Kidney (tissue), 14 donors: ENCODE results near the gene MYRIP. TPM values are rescaled to one million over a fixed set of nuclear protein-coding genes. Genes with fewer than 3 reads are reported as not detected.

ENCODE experiments used
- DNase-seq, 5 donors: peaks; one replicate each; pipeline ENCODE4 v3.0.0-alpha.2; 2013 to 2020
- FAIRE-seq: peaks from 2 replicates; lab custom pipeline; 2012; peaks lifted over from hg19 to GRCh38; lab: Jason Lieb, UNC
- H3K27ac ChIP-seq, 2 donors: one replicate each; pipeline ENCODE4 v1.7.0; 2013; ENCODE audit warnings: low read depth in 2 of 2, low read length in 2 of 2, inconsistent platforms in 1 of 2
- H3K27me3 ChIP-seq: one replicate; pipeline ENCODE4 v1.7.1; 2013; ENCODE audit warnings: low read length, inconsistent platforms; ENCODE audit not compliant: control insufficient read depth, insufficient read depth
- H3K36me3 ChIP-seq, 3 donors: one replicate each; pipeline versions ENCODE4 v1.7.0 to v1.7.1; 2013; ENCODE audit warnings: low read length in 3 of 3, control low read depth in 1 of 3, inconsistent platforms in 1 of 3; ENCODE audit not compliant: insufficient read depth in 3 of 3, control insufficient read depth in 2 of 3
- H3K4me1 ChIP-seq, 3 donors: one replicate each; pipeline versions ENCODE4 v1.7.0 to v1.7.1; 2013; ENCODE audit warnings: low read length in 3 of 3, inconsistent platforms in 1 of 3, low read depth in 1 of 3; ENCODE audit not compliant: control insufficient read depth in 2 of 3, insufficient read depth in 2 of 3
- H3K4me3 ChIP-seq, 3 donors: one replicate each; pipeline versions ENCODE4 v1.7.0 to v1.8.1; 2013; ENCODE audit warnings: low read length in 3 of 3, control low read depth in 1 of 3, inconsistent platforms in 1 of 3
- H3K9ac ChIP-seq, 3 donors: one replicate each; pipeline versions ENCODE4 v1.7.0 to v1.7.1; 2013; ENCODE audit warnings: low read length in 3 of 3, control low read depth in 1 of 3, inconsistent platforms in 1 of 3
- H3K9me3 ChIP-seq, 3 donors: one replicate each; pipeline versions ENCODE4 v1.7.0 to v1.7.1; 2013; ENCODE audit warnings: low read length in 3 of 3, control low read depth in 1 of 3, inconsistent platforms in 1 of 3; ENCODE audit not compliant: control insufficient read depth in 2 of 3, insufficient read depth in 1 of 3
- intact Hi-C: fragments of 100-400 bp; cut with DNase I; formaldehyde crosslinking; loops from one replicate; pipeline ENCODE4 v1.11.1; 2022
- polyA plus RNA-seq: library from polyadenylated mRNA; stranded (reverse); fragments of 350-450 nt; fragmentation: Illumina TruSeq; extraction: RNeasy Lipid Tissue Mini Kit (QIAGEN cat#74804); gene quantifications from one replicate; pipeline ENCODE4 v1.2.3, GENCODE V29; 2014; ENCODE audit warnings: low read depth, low replicate concordance; ENCODE audit not compliant: insufficient read depth
- total RNA-seq: library from RNA; stranded (reverse); fragmentation: NEBNext Ultra II Directional; extraction: Animal tissue kit (Norgen Biotek cat#: 25700); gene quantifications from one replicate; pipeline ENCODE4 v1.2.1, GENCODE V29; 2021
- TF ChIP-seq, protein P1 (sequence below): IDR thresholded peaks from 3 replicates; pipeline ENCODE4 v1.5.1; 2012; ENCODE audit warnings: mild to moderate bottlenecking, moderate library complexity, borderline replicate concordance; ENCODE audit not compliant: insufficient read depth; ENCODE audit errors: extremely low read depth
- donor health status: control.
- donor health status: control.
- donor health status: control.
- donor health status: control.
- donor health status: control.
- donor health status: DM: yes; HTN: yes; CAD: no.
- donor health status: Normal renal cell carcinoma (clear cell type).

The MYRIP gene
- total and polyA plus RNA-seq, 2 donors from 2014 or later, result 0.92 to 6.6 TPM

DNA sequence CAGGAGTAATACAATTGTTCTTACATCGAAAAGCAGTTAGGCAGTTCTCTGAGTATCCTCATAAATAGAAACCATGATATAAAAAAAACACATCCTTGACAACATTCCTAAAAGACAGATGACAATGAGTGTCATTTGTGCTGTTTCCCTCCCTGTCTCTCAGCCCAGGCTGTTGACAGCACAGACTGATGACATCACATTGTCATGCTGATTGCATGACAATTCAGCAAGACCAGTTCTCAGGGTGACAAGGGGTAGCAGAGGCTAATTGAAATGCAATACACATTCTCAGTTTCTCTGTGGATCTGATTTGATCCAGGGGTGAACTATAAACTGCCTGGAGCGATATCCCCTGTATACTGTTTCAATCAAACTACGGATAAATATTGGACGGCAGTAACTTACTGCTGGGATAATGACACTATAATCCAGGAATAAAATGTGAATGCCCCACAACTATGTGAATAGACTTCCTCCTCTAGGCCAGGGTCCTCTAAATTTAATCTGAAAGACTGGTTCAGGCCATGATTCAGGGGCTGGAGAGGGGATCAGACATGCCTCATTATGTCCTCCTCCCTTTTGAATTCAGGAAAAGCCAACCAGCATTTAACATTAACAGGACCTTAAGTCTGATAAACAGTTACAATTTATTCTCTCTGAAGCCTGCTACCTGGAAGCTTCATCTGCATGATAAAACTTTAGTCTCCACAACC lies 483.4 kb downstream of the MYRIP start:
- DNase-seq (no peak), FAIRE-seq (no peak)
- H3K9ac ChIP-seq, result no peak overlapping the region

DNA sequence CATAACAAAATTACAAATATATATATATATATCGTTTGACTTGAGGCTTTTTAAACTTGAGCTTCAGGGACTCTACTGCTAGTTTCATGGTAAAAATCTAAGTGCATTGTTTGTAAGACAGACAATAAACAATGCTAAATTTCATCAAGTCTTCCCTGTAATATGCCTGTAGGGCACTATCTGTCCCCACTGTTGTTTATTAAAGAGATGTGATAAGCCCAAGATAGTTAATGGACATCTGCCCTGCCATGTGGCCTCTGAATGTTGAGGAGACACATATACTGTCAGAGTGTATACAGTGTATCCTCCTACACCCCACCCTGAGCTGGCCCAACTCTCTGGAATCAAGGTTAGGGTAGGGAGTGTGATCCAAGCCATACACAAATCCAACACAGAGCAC lies 485.0 kb downstream of the MYRIP start:
- FAIRE-seq, result no peak
- intact Hi-C loops, result no loop called here
- H3K36me3 ChIP-seq, result no peaks in the 10 kb centered on the region

More for the DNA sequence above, 483.4 kb downstream of the MYRIP start:
- H3K4me3 ChIP-seq, result no peak overlapping the region
- no peaks in the 10 kb centered on the region for H3K36me3 ChIP-seq
- intact Hi-C loops, result no loop called here
- no peak overlapping the region for H3K27ac ChIP-seq
- peaks cover 0 to 2% (median 0%) of the 10 kb centered on the region in 3 donors for H3K4me1 ChIP-seq
- H3K27me3 ChIP-seq, result no peaks in the 10 kb centered on the region
- no peaks in the 10 kb centered on the region for H3K9me3 ChIP-seq
- TF ChIP-seq, protein P1, sequence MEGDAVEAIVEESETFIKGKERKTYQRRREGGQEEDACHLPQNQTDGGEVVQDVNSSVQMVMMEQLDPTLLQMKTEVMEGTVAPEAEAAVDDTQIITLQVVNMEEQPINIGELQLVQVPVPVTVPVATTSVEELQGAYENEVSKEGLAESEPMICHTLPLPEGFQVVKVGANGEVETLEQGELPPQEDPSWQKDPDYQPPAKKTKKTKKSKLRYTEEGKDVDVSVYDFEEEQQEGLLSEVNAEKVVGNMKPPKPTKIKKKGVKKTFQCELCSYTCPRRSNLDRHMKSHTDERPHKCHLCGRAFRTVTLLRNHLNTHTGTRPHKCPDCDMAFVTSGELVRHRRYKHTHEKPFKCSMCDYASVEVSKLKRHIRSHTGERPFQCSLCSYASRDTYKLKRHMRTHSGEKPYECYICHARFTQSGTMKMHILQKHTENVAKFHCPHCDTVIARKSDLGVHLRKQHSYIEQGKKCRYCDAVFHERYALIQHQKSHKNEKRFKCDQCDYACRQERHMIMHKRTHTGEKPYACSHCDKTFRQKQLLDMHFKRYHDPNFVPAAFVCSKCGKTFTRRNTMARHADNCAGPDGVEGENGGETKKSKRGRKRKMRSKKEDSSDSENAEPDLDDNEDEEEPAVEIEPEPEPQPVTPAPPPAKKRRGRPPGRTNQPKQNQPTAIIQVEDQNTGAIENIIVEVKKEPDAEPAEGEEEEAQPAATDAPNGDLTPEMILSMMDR, result no peak

DNA sequence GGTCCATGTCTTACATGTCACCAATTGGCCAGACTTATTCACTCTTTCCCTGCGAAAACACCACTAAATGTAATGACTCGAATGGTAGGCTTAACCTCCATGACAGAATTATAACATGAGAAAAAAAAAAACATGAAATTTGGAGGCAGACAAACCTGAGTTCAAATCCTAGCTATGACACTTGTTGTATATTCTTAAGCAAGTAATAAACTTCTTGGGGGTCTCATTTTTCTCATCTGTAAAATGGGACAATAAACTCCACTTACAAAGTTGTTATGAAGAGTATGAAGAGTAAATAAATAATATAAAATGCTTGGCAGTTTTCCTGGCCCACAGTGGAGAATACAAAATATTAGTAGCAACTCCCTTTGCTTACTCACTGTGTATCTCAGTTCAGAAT lies 488.7 kb downstream of the MYRIP start:
- no peak overlapping the region for H3K9ac ChIP-seq
- H3K27ac ChIP-seq, result no peak overlapping the region
- FAIRE-seq, result no peak
- H3K4me1 ChIP-seq, result no peaks in the 10 kb centered on the region
- DNase-seq, result no peak
- H3K4me3 ChIP-seq, result no peak overlapping the region
- intact Hi-C loops, result no loop called here
- H3K36me3 ChIP-seq, result peaks cover 0 to 3% (median 0%) of the 10 kb centered on the region in 3 donors
- H3K9me3 ChIP-seq, result no peaks in the 10 kb centered on the region
- no peaks in the 10 kb centered on the region for H3K27me3 ChIP-seq
- TF ChIP-seq, protein P1, result no peak

More for the DNA sequence above, 485.0 kb downstream of the MYRIP start:
- Histone ChIP-seq H3K27me3 (no peaks in the 10 kb centered on the region), H3K9me3 (no peaks in the 10 kb centered on the region), H3K9ac (no peak overlapping the region), H3K27ac (no peak overlapping the region), H3K4me1 (peaks cover 0 to 2% (median 0%) of the 10 kb centered on the region in 3 donors), H3K4me3 (no peak overlapping the region)
- no peak for DNase-seq
- TF ChIP-seq, protein P1, result no peak
